GM23338 (cell line): ENCODE measurements around the gene RASGRP4. TPM values are rescaled to one million over a fixed set of nuclear protein-coding genes. Genes with fewer than 3 reads are reported as not detected.

Experiments used
- ATAC-seq: fragments of 200-7000 bp; cut with Tn5 transposase; 3 replicates; pipeline ENCODE4 v1.9.1; 2020
- DNase-seq: peaks from one replicate; pipeline ENCODE4 v3.0.0-alpha.2; 2015; ENCODE audit warnings: low spot score
- H2AFZ ChIP-seq: fragments of 200-600 bp; sonication (generic); 2 replicates; pipeline ENCODE4 v1.8.0; 2016; ENCODE audit warnings: antibody characterized with exemption, mild to moderate bottlenecking, moderate library complexity
- H3F3A ChIP-seq: fragments of 200-600 bp; sonication (generic); replicated peaks from 2 replicates; pipeline ENCODE4 v1.8.0; 2017; ENCODE audit warnings: antibody characterized with exemption, mixed run types, low read depth
- H3K27ac ChIP-seq: fragments of 200-600 bp; sonication (generic); 2 replicates; pipeline ENCODE4 v1.6.1; 2016; ENCODE audit warnings: low read depth
- H3K27me3 ChIP-seq: fragments of 200-600 bp; sonication (generic); 2 replicates; pipeline ENCODE4 v1.8.0; 2016; ENCODE audit warnings: mild to moderate bottlenecking, mixed run types, moderate library complexity; ENCODE audit not compliant: insufficient read depth
- H3K36me3 ChIP-seq: fragments of 200-600 bp; sonication (generic); 2 replicates; pipeline ENCODE4 v1.8.0; 2016; ENCODE audit warnings: mild to moderate bottlenecking; ENCODE audit not compliant: insufficient read depth
- H3K4me1 ChIP-seq: fragments of 200-600 bp; sonication (generic); 2 replicates; pipeline ENCODE4 v1.8.0; 2016; ENCODE audit warnings: mild to moderate bottlenecking, moderate library complexity; ENCODE audit not compliant: insufficient read depth
- H3K4me2 ChIP-seq: fragments of 200-600 bp; sonication (generic); 2 replicates; pipeline ENCODE4 v1.7.1; 2017; ENCODE audit warnings: mixed run types
- H3K4me3 ChIP-seq: fragments of 200-600 bp; sonication (generic); 2 replicates; pipeline ENCODE4 v1.6.1; 2016; ENCODE audit warnings: mixed run types
- H3K79me2 ChIP-seq: fragments of 200-600 bp; sonication (generic); replicated peaks from 2 replicates; pipeline ENCODE4 v1.8.0; 2017; ENCODE audit warnings: mild to moderate bottlenecking; ENCODE audit not compliant: insufficient read depth
- H3K9me2 ChIP-seq: fragments of 200-600 bp; sonication (generic); 2 replicates; pipeline ENCODE4 v1.8.0; 2017; ENCODE audit not compliant: insufficient read depth
- H4K20me1 ChIP-seq: fragments of 200-600 bp; sonication (generic); replicated peaks from 2 replicates; pipeline ENCODE4 v1.8.0; 2017; ENCODE audit warnings: mild to moderate bottlenecking; ENCODE audit not compliant: insufficient read depth
- H3K27ac Mint-ChIP-seq: 2 replicates; pipeline ENCODE4 v1.8.0; 2020; ENCODE audit warnings: inconsistent platforms, mild to moderate bottlenecking, moderate library complexity, mixed read lengths
- H3K27me3 Mint-ChIP-seq: 3 replicates; pipeline ENCODE4 v1.8.0; 2022; ENCODE audit warnings: low read depth, mild to moderate bottlenecking, moderate library complexity, mixed read lengths, inconsistent platforms; ENCODE audit not compliant: insufficient read depth, poor library complexity
- H3K36me3 Mint-ChIP-seq: 3 replicates; pipeline ENCODE4 v1.8.0; 2021; ENCODE audit warnings: low read depth, mild to moderate bottlenecking, inconsistent platforms, moderate library complexity, mixed read lengths
- H3K4me1 Mint-ChIP-seq: 3 replicates; pipeline ENCODE4 v1.8.0; 2020; ENCODE audit warnings: mild to moderate bottlenecking, inconsistent platforms, mixed read lengths
- H3K4me3 Mint-ChIP-seq: 3 replicates; pipeline ENCODE4 v1.8.0; 2021; ENCODE audit warnings: moderate library complexity, mild to moderate bottlenecking, inconsistent platforms, mixed read lengths
- H3K9me3 Mint-ChIP-seq: 3 replicates; pipeline ENCODE4 v1.8.0; 2020; ENCODE audit warnings: moderate library complexity, mild to moderate bottlenecking, inconsistent platforms, mixed read lengths
- CREB1 ChIP-seq: fragments of 250-450 bp; sonication (Bioruptor Pico); IDR thresholded peaks from 2 replicates; pipeline ENCODE4 v1.5.0; 2020; ENCODE audit warnings: low read depth, mild to moderate bottlenecking, moderate library complexity
- CTCF ChIP-seq, 2 experiments: fragments of 200-600 bp in 1 of 2; sonication (generic) in 1 of 2; conservative IDR thresholded peaks; 2 replicates each; pipeline versions ENCODE4 v1.5.1 to v1.6.1; 2016 to 2017; ENCODE audit warnings: antibody characterized with exemption in 2 of 2, low read depth in 2 of 2, mild to moderate bottlenecking in 2 of 2, moderate library complexity in 1 of 2
- ETS1 ChIP-seq: IDR thresholded peaks from 2 replicates; pipeline ENCODE4 v1.6.1; 2016; ENCODE audit warnings: antibody characterized with exemption
- EZH2 ChIP-seq: fragments of 200-600 bp; sonication (generic); IDR thresholded peaks from one replicate; pipeline ENCODE4 v1.8.0; 2017; ENCODE audit warnings: antibody characterized with exemption, mild to moderate bottlenecking, low read depth; ENCODE audit not compliant: unreplicated experiment
- EZH2phosphoT487 ChIP-seq: fragments of 200-600 bp; sonication (generic); IDR thresholded peaks from one replicate; pipeline ENCODE4 v1.8.1; 2018; ENCODE audit warnings: antibody characterized with exemption; ENCODE audit not compliant: unreplicated experiment
- NANOG ChIP-seq: IDR thresholded peaks from 2 replicates; pipeline ENCODE4 v1.6.1; 2016; ENCODE audit warnings: antibody characterized with exemption, borderline replicate concordance
- POLR2AphosphoS5 ChIP-seq: IDR thresholded peaks from 2 replicates; pipeline ENCODE4 v1.6.1; 2016; ENCODE audit warnings: antibody characterized with exemption, low read depth
- REST ChIP-seq: IDR thresholded peaks from one replicate; pipeline ENCODE4 v1.6.1; 2018; ENCODE audit warnings: antibody characterized with exemption; ENCODE audit not compliant: unreplicated experiment
- STAT1 ChIP-seq: IDR thresholded peaks from one replicate; pipeline ENCODE4 v1.6.1; 2016; ENCODE audit warnings: antibody characterized with exemption; ENCODE audit not compliant: unreplicated experiment
- ZNF114 ChIP-seq: fragments of 250-450 bp; sonication (Bioruptor Pico); IDR thresholded peaks from 2 replicates; pipeline ENCODE4 v1.5.0; 2020; ENCODE audit warnings: mild to moderate bottlenecking, moderate library complexity
- polyA plus RNA-seq: library from polyadenylated mRNA; unstranded; fragments of >200 nt; fragmentation: Nextera tagmentation; extraction: Ambion mirVana; gene quantifications from 2 replicates; pipeline ENCODE4 v1.2.1, GENCODE V29; 2016
- total RNA-seq: library from RNA; depleted of rRNA; stranded (reverse); fragments of >200 nt; shearing (Covaris generic); gene quantifications from 2 replicates; pipeline ENCODE4 v1.2.3, GENCODE V29; 2014

RASGRP4 gene
- total and polyA plus RNA-seq, 2 experiments from 2014 or later, result 1.6 to 3.6 TPM

- H3K9me3 Mint-ChIP-seq, result no peaks in the 10 kb centered on the region
- no peak overlapping the region for H2AFZ ChIP-seq
- no peak overlapping the region for H3K4me3 ChIP-seq
- H3K27me3 ChIP-seq, result peaks cover 10% of the 10 kb centered on the region; the same call in 1 of the 2 replicates
- 0 out of 2 replicates have a peak, but pooled peaks cover 25% of the 10 kb centered on the region for H3F3A ChIP-seq
- no peak for DNase-seq
- peaks cover 16% of the 10 kb centered on the region for H3K4me1 Mint-ChIP-seq
- no peaks in the 10 kb centered on the region for H3K36me3 ChIP-seq
- no peak overlapping the region for H3K4me2 ChIP-seq
- H3K9me2 ChIP-seq, result no peaks in the 10 kb centered on the region
- no peaks in the 10 kb centered on the region for H3K79me2 ChIP-seq
- TF ChIP-seq EZH2, result no peak
- TF ChIP-seq POLR2AphosphoS5, result no peak
- no peak for TF ChIP-seq NANOG
- TF ChIP-seq REST, result no peak
- TF ChIP-seq CREB1, result no peak
- H3K4me1 ChIP-seq, result peaks cover 24% of the 10 kb centered on the region
- H4K20me1 ChIP-seq, result no peaks in the 10 kb centered on the region
- no peak overlapping the region for H3K4me3 Mint-ChIP-seq
- peaks cover 32% of the 10 kb centered on the region for H3K27me3 Mint-ChIP-seq
- H3K36me3 Mint-ChIP-seq, result no peaks in the 10 kb centered on the region; the same call in 2 of the 3 replicates
- no peak for ATAC-seq
- no peak overlapping the region for H3K27ac Mint-ChIP-seq
- H3K27ac ChIP-seq, result no peak overlapping the region
Measured at GRCh38 chr19:38422438-38422837, 3.6 kb downstream of the RASGRP4 start.

- no peak for ATAC-seq
- Histone ChIP-seq H3K4me2 (no peak overlapping the region), H3K27ac (no peak overlapping the region), H3K36me3 (no peaks in the 10 kb centered on the region), H3K4me3 (no peak overlapping the region), H3F3A (0 out of 2 replicates have a peak, but pooled peaks cover 25% of the 10 kb centered on the region), H2AFZ (no peak overlapping the region), H4K20me1 (no peaks in the 10 kb centered on the region), H3K27me3 (peaks cover 10% of the 10 kb centered on the region; the same call in 1 of the 2 replicates), H3K9me2 (no peaks in the 10 kb centered on the region), H3K79me2 (no peaks in the 10 kb centered on the region), H3K4me1 (peaks cover 22% of the 10 kb centered on the region)
- Mint-ChIP-seq H3K27me3 (peaks cover 33% of the 10 kb centered on the region), H3K27ac (no peak overlapping the region), H3K9me3 (no peaks in the 10 kb centered on the region), H3K4me3 (no peak overlapping the region), H3K36me3 (no peaks in the 10 kb centered on the region; the same call in 2 of the 3 replicates), H3K4me1 (peaks cover 21% of the 10 kb centered on the region)
- DNase-seq, result no peak
- no peak for TF ChIP-seq STAT1
- no peak for TF ChIP-seq REST
- TF ChIP-seq ZNF114 (CRISPR knock-in tag), result no peak
- TF ChIP-seq ETS1, result no peak
- no peak for TF ChIP-seq CTCF (conservative IDR thresholded peaks at IDR 0.05; ENCODE audit: low read depth in 2 of 2)
- TF ChIP-seq CREB1, result no peak
- TF ChIP-seq EZH2phosphoT487, result no peak
Measured at GRCh38 chr19:38421856-38422255, 4.2 kb downstream of the RASGRP4 start.
